HEK293 (cell line): ENCODE results near the gene MAP1S.

ENCODE experiments used
- CTCF ChIA-PET: fragments of 350-600 bp; formaldehyde crosslinking; extraction: SDS; loops from one replicate; lab custom pipeline; 2021; ENCODE audit warnings: antibody characterized with exemption; lab: Yijun Ruan, JAX
- POLR2A ChIA-PET: fragments of 300-600 bp; formaldehyde crosslinking; extraction: SDS; loops from one replicate; lab custom pipeline; 2020; ENCODE audit warnings: antibody characterized with exemption, inconsistent platforms; lab: Yijun Ruan, JAX
- H3K27ac ChIP-seq: fragments of 200-500 bp; sonication (Bioruptor generic); 2 replicates; pipeline ENCODE4 v1.5.1; 2014; ENCODE audit warnings: low read depth, low read length, control low read depth, inconsistent platforms; ENCODE audit errors: extremely low read depth
- H3K36me3 ChIP-seq, 2 experiments: fragments of 200-500 bp in 1 of 2; sonication (Bioruptor generic) in 1 of 2; 1 replicate in 1 of 2; 2 replicates in 1 of 2; pipeline ENCODE4 v1.5.1; 2014 to 2017; ENCODE audit warnings: inconsistent platforms in 2 of 2, low read length in 2 of 2; ENCODE audit not compliant: control insufficient read depth in 2 of 2, insufficient read depth in 1 of 2
- H3K4me1 ChIP-seq: fragments of 200-500 bp; sonication (Bioruptor generic); 2 replicates; pipeline ENCODE4 v1.5.1; 2014; ENCODE audit warnings: mild to moderate bottlenecking, low read length, inconsistent platforms; ENCODE audit not compliant: control insufficient read depth, insufficient read depth
- H3K4me3 ChIP-seq: 2 replicates; pipeline ENCODE4 v1.5.1; 2011; ENCODE audit warnings: low read depth, mild to moderate bottlenecking, control low read depth, low read length, moderate library complexity
- H3K9me3 ChIP-seq: fragments of 200-500 bp; sonication (Bioruptor generic); 2 replicates; pipeline ENCODE4 v1.5.1; 2014; ENCODE audit warnings: low read depth, low read length, inconsistent platforms; ENCODE audit not compliant: control insufficient read depth, insufficient read depth
- EGR2 ChIP-seq: fragments of 450-650 bp; formaldehyde crosslinking; IDR thresholded peaks from 2 replicates; pipeline ENCODE4 v1.5.1; 2016; ENCODE audit warnings: low read depth, missing biosample characterization, missing genetic modification characterization
- GLIS1 ChIP-seq: fragments of 450-650 bp; formaldehyde crosslinking; IDR thresholded peaks from 2 replicates; pipeline ENCODE4 v1.5.1; 2016; ENCODE audit warnings: missing biosample characterization, missing genetic modification characterization
- HIC1 ChIP-seq: fragments of 450-650 bp; formaldehyde crosslinking; IDR thresholded peaks from 2 replicates; pipeline ENCODE4 v1.5.1; 2016; ENCODE audit warnings: missing biosample characterization, missing genetic modification characterization
- OVOL3 ChIP-seq: fragments of 450-650 bp; formaldehyde crosslinking; IDR thresholded peaks from 2 replicates; pipeline ENCODE4 v1.5.1; 2016; ENCODE audit warnings: missing biosample characterization, missing genetic modification characterization
- PATZ1 ChIP-seq: fragments of 450-650 bp; formaldehyde crosslinking; IDR thresholded peaks from 2 replicates; pipeline ENCODE4 v1.5.1; 2016; ENCODE audit warnings: missing biosample characterization, missing genetic modification characterization
- PBX3 ChIP-seq: sonication (generic); formaldehyde crosslinking; IDR thresholded peaks from 2 replicates; pipeline ENCODE4 v1.8.1; 2022; ENCODE audit warnings: mild to moderate bottlenecking, moderate library complexity, missing genetic modification reagents
- SCRT1 ChIP-seq: fragments of 450-650 bp; formaldehyde crosslinking; IDR thresholded peaks from 2 replicates; pipeline ENCODE4 v1.5.1; 2016; ENCODE audit warnings: missing biosample characterization, missing genetic modification characterization, borderline replicate concordance
- SCRT2 ChIP-seq: fragments of 450-650 bp; formaldehyde crosslinking; IDR thresholded peaks from 2 replicates; pipeline ENCODE4 v1.5.1; 2016; ENCODE audit warnings: missing biosample characterization, missing genetic modification characterization
- SP2 ChIP-seq: fragments of 450-650 bp; formaldehyde crosslinking; IDR thresholded peaks from 2 replicates; pipeline ENCODE4 v1.5.1; 2016; ENCODE audit warnings: missing biosample characterization, missing genetic modification characterization
- ZFHX2 ChIP-seq: fragments of 450-650 bp; formaldehyde crosslinking; conservative IDR thresholded peaks from 2 replicates; pipeline ENCODE4 v1.5.1; 2016; ENCODE audit warnings: missing biosample characterization, missing genetic modification characterization
- ZNF18 ChIP-seq: fragments of 450-650 bp; formaldehyde crosslinking; IDR thresholded peaks from 2 replicates; pipeline ENCODE4 v1.5.1; 2016; ENCODE audit warnings: missing biosample characterization, missing genetic modification characterization
- ZNF23 ChIP-seq: fragments of 450-650 bp; formaldehyde crosslinking; IDR thresholded peaks from 2 replicates; pipeline ENCODE4 v1.5.1; 2016; ENCODE audit warnings: missing biosample characterization, missing genetic modification characterization, borderline replicate concordance
- ZNF404 ChIP-seq: fragments of 450-650 bp; formaldehyde crosslinking; IDR thresholded peaks from 2 replicates; pipeline ENCODE4 v1.5.1; 2017; ENCODE audit warnings: missing biosample characterization, missing genetic modification characterization
- ZNF600 ChIP-seq: fragments of 450-650 bp; formaldehyde crosslinking; IDR thresholded peaks from 2 replicates; pipeline ENCODE4 v1.5.1; 2016; ENCODE audit warnings: missing biosample characterization, missing genetic modification characterization
- ZNF626 ChIP-seq: fragments of 450-650 bp; sonication (Bioruptor Pico); formaldehyde crosslinking; IDR thresholded peaks from 2 replicates; pipeline ENCODE4 v1.5.1; 2018; ENCODE audit warnings: missing biosample characterization, missing genetic modification characterization, inconsistent platforms
- ZSCAN16 ChIP-seq: fragments of 450-650 bp; formaldehyde crosslinking; IDR thresholded peaks from 2 replicates; pipeline ENCODE4 v1.5.1; 2016; ENCODE audit warnings: missing biosample characterization, missing genetic modification characterization
- ZSCAN23 ChIP-seq: fragments of 450-650 bp; formaldehyde crosslinking; IDR thresholded peaks from 2 replicates; pipeline ENCODE4 v1.5.1; 2016; ENCODE audit warnings: missing biosample characterization, missing genetic modification characterization
- ZSCAN5A ChIP-seq: fragments of 450-650 bp; formaldehyde crosslinking; IDR thresholded peaks from 2 replicates; pipeline ENCODE4 v1.5.1; 2016; ENCODE audit warnings: missing biosample characterization, missing genetic modification characterization

The MAP1S gene

GRCh38 chr19:17719730-17720400 is 585 bp downstream of the MAP1S start (continued):
- TF ChIP-seq OVOL3: no peak
- TF ChIP-seq ZNF626 (tag by site-specific recombination): no peak
- TF ChIP-seq ZSCAN5A (tag by site-specific recombination): peak; percentile 46; the same call in 1 of the 2 replicates
- TF ChIP-seq ZNF23: no peak
- 0 out of 2 replicates have a peak, but pooled peaks have one; percentile 26 for TF ChIP-seq HIC1 (tag by site-specific recombination)
- TF ChIP-seq ZSCAN16: peak; percentile 81; the same call in 1 of the 2 replicates
- TF ChIP-seq ZNF18: no peak
- no peak for TF ChIP-seq PBX3
- TF ChIP-seq ZSCAN23 (tag by site-specific recombination): no peak
- TF ChIP-seq, all 188 proteins: peak for 7

- peak overlapping the region; percentile 93 for H3K4me3 ChIP-seq
- H3K9me3 ChIP-seq: no peaks in the 10 kb centered on the region
- H3K4me1 ChIP-seq: peaks cover 6% of the 10 kb centered on the region
- peaks cover 7 to 32% of the 10 kb centered on the region in 2 experiments; a peak in 2 of 3 replicates for H3K36me3 ChIP-seq
- POLR2A ChIA-PET: interaction anchor here (0.5 to 3.0 kb wide), 4 partner anchors 15 to 139 kb away, joined by 3 to 8 read pairs (median 4); partner anchors contain the start of gene RPL18A
- CTCF ChIA-PET: interaction anchor here (0.6 to 2.3 kb wide), 4 partner anchors 14 to 139 kb away, joined by 4 to 7 read pairs (median 4); no protein-coding TSS in a partner anchor
- TF ChIP-seq ZNF600 (tag by site-specific recombination): peak; percentile 54
- peak; percentile 39; the same call in 1 of the 2 replicates for TF ChIP-seq PATZ1 (tag by site-specific recombination)
- TF ChIP-seq ZFHX2 (tag by site-specific recombination): peak; percentile 94
- peak; percentile 97 for TF ChIP-seq SCRT2 (tag by site-specific recombination)
- peak; percentile 89 for TF ChIP-seq SCRT1 (tag by site-specific recombination)
- no peak for TF ChIP-seq GLIS1 (tag by site-specific recombination)
- no peak for TF ChIP-seq ZNF404 (tag by site-specific recombination)
- peak; percentile 42 for TF ChIP-seq SP2 (tag by site-specific recombination)
- peak; percentile 96 for TF ChIP-seq EGR2 (tag by site-specific recombination)
- H3K27ac ChIP-seq: no peak overlapping the region
Measured at GRCh38 chr19:17720440-17720839, 1.2 kb downstream of the MAP1S start.
